Ishikawa (cell line): ENCODE measurements around the gene NTF3.

Experiments
- CEBPB ChIP-seq: IDR thresholded peaks from 2 replicates; pipeline ENCODE4 v1.6.1; 2012
- CREB1 ChIP-seq: IDR thresholded peaks from 2 replicates; pipeline ENCODE4 v1.6.1; 2012; ENCODE audit warnings: low read depth
- EGR1 ChIP-seq: IDR thresholded peaks from 2 replicates; pipeline ENCODE4 v1.6.1; 2012
- EP300 ChIP-seq: IDR thresholded peaks from 2 replicates; pipeline ENCODE4 v1.6.1; 2012; ENCODE audit warnings: borderline replicate concordance
- FOXM1 ChIP-seq: IDR thresholded peaks from 2 replicates; pipeline ENCODE4 v1.6.1; 2012; ENCODE audit warnings: low read depth, borderline replicate concordance
- MAX ChIP-seq: IDR thresholded peaks from 2 replicates; pipeline ENCODE4 v1.6.1; 2012
- NFIC ChIP-seq: IDR thresholded peaks from 2 replicates; pipeline ENCODE4 v1.6.1; 2012
- RAD21 ChIP-seq: IDR thresholded peaks from 2 replicates; pipeline ENCODE4 v1.6.1; 2012; ENCODE audit warnings: low read depth
- TAF1 ChIP-seq: IDR thresholded peaks from 2 replicates; pipeline ENCODE4 v1.6.1; 2012; ENCODE audit warnings: low read depth, mild to moderate bottlenecking
- TCF12 ChIP-seq: IDR thresholded peaks from 2 replicates; pipeline ENCODE4 v1.6.1; 2012; ENCODE audit warnings: low read depth
- TEAD4 ChIP-seq: IDR thresholded peaks from 2 replicates; pipeline ENCODE4 v1.6.1; 2012
- YY1 ChIP-seq: IDR thresholded peaks from 2 replicates; pipeline ENCODE4 v1.6.1; 2012; ENCODE audit warnings: low read depth
- ZBTB7A ChIP-seq: IDR thresholded peaks from 2 replicates; pipeline ENCODE4 v1.6.1; 2012; ENCODE audit warnings: low read depth
- TF ChIP-seq, protein P1 (sequence below): IDR thresholded peaks from 2 replicates; pipeline ENCODE4 v1.6.1; 2012; ENCODE audit warnings: low read depth, mild to moderate bottlenecking
- TF ChIP-seq, protein P2 (sequence below): IDR thresholded peaks from 2 replicates; pipeline ENCODE4 v1.6.1; 2012

NTF3 gene

DNA sequence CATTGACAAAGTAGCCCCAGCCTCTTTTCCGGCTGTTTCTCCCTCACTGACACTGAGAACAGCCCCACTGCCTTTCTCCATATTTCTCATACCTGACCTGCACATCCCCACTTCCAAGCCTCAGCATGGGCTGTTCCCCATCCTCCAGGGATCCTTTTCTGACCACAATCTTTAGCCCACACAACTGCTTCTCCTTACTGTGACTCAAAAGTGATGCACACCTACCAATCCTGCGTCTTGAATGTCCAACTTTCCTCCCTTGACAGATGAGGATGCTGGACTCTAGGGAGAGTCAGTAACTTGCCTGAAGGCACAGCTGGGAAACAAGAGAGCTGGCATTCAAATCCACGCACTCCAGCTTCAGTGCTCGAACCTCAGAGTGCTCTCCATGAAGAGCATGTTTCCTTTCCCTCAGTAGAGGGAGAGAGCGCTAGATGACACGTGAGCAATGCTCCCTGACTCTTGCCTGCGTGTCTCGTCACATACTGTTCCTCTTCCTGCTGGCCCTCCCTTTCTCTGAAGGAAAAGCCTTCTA is 75.6 kb downstream of the NTF3 start:
- TF ChIP-seq TAF1 (no peak), NFIC (no peak), ZBTB7A (no peak), EP300 (no peak), MAX (no peak), FOXM1 (no peak), TCF12 (no peak), EGR1 (no peak), CREB1 (no peak), CEBPB (no peak), RAD21 (no peak), TEAD4 (no peak), YY1 (no peak)
- TF ChIP-seq, protein P1, sequence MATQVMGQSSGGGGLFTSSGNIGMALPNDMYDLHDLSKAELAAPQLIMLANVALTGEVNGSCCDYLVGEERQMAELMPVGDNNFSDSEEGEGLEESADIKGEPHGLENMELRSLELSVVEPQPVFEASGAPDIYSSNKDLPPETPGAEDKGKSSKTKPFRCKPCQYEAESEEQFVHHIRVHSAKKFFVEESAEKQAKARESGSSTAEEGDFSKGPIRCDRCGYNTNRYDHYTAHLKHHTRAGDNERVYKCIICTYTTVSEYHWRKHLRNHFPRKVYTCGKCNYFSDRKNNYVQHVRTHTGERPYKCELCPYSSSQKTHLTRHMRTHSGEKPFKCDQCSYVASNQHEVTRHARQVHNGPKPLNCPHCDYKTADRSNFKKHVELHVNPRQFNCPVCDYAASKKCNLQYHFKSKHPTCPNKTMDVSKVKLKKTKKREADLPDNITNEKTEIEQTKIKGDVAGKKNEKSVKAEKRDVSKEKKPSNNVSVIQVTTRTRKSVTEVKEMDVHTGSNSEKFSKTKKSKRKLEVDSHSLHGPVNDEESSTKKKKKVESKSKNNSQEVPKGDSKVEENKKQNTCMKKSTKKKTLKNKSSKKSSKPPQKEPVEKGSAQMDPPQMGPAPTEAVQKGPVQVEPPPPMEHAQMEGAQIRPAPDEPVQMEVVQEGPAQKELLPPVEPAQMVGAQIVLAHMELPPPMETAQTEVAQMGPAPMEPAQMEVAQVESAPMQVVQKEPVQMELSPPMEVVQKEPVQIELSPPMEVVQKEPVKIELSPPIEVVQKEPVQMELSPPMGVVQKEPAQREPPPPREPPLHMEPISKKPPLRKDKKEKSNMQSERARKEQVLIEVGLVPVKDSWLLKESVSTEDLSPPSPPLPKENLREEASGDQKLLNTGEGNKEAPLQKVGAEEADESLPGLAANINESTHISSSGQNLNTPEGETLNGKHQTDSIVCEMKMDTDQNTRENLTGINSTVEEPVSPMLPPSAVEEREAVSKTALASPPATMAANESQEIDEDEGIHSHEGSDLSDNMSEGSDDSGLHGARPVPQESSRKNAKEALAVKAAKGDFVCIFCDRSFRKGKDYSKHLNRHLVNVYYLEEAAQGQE, result no peak
- TF ChIP-seq, protein P2, sequence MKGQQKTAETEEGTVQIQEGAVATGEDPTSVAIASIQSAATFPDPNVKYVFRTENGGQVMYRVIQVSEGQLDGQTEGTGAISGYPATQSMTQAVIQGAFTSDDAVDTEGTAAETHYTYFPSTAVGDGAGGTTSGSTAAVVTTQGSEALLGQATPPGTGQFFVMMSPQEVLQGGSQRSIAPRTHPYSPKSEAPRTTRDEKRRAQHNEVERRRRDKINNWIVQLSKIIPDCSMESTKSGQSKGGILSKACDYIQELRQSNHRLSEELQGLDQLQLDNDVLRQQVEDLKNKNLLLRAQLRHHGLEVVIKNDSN, result no peak

DNA sequence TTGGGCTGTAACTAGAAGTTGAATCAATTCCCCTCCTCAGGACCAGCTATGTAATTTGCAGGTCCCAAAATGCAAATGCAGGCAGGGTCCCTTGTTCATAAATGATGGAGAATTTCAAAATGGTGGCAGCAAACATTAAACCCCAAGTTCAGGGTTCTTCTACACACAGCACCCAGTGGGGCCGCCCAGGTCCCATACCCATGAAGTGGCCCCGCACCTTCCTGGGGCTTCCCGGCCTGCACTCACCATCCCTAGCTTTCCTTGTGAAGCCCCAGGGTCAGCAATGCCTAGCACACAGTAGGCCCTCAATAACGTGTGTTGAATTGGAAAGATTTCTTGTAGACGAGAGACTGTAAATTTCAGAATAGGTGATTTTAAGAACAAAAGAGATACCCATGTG is 76.0 kb downstream of the NTF3 start:
- TF ChIP-seq, protein P2, result no peak
- TF ChIP-seq CREB1 (no peak), CEBPB (no peak)

DNA sequence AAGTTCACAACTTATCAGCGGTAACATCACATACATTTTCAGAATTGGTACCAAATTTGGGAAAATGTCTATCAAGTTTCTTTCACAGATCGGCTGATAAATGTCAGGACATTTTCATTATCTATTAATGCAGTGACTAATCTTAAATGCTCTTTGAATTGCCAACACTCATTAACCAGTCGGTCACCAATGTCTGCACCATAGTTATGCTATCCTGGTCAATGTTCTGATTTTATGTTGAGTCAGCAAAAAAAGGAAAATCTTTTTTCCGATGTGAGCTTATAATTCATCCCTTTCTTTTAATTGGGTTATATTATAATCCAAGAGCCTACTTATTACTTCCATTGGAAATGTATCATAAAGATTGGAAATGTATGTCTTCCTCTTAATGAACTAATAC is 77.2 kb downstream of the NTF3 start:
- TF ChIP-seq TAF1 (no peak), ZBTB7A (no peak), EP300 (no peak), FOXM1 (no peak), EGR1 (no peak), CREB1 (no peak), MAX (no peak), CEBPB (no peak), NFIC (no peak), YY1 (no peak), TEAD4 (no peak), RAD21 (no peak)
- TF ChIP-seq, protein P1, result no peak

GRCh38 chr12:5509557-5509956 is 77.6 kb downstream of the NTF3 start:
- TF ChIP-seq ZBTB7A (no peak), EGR1 (no peak), EP300 (no peak), CEBPB (no peak), TEAD4 (no peak), NFIC (no peak)

GRCh38 chr12:5510251-5510805 is 78.4 kb downstream of the NTF3 start:
- TF ChIP-seq CREB1, result no peak

DNA sequence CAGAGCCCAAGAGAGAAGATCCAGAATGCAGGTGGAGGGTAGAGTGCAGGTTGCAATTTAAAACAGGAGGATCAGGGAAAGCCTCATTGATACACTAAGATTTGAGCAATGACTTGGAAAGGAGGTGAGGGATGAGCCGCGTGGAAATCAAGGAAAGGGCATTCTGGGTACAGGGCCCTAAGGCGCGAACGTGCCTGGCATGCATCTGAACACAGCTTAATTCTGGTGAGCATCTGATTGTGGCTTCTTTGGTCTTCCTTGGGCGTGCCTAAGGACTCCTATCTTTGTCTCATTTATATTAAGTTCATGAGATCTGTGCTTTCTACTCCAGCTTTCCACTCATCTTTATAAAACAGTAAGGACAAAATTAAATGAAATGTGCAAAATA is 79.3 kb downstream of the NTF3 start:
- TF ChIP-seq CREB1, result no peak
- no peak for TF ChIP-seq RAD21
- TF ChIP-seq, protein P1, result no peak
- no peak for TF ChIP-seq MAX
- no peak for TF ChIP-seq YY1
- no peak for TF ChIP-seq TEAD4
